Endothelial cell of hepatic sinusoid (primary cell): ENCODE measurements around the gene GNG12.

ENCODE experiments used
- in situ Hi-C: cut with HindIII; loops from 2 replicates; pipeline ENCODE4 v1.10.0; 2017; ENCODE audit warnings: low sequenced_read_pairs

GNG12 gene

DNA sequence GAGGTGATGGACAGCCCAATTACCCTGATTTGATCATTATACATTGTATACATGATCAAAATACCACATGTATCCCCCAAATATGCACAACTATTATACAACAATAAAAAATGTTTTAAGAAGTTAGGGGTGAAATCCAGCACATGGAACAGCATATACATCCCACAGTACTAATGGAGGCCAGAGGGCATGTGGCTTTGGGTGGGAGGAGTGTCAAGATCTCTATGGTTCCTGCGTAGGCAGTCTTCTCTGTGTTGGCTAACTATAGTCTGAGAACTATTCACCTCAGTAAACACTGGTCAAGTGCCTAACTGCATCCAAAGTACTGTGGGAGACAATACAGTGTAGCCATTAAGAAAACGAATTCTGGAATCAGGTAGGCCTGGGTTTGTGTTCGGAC is 74.2 kb downstream of the GNG12 start:
- in situ Hi-C loops = no loop called here

DNA sequence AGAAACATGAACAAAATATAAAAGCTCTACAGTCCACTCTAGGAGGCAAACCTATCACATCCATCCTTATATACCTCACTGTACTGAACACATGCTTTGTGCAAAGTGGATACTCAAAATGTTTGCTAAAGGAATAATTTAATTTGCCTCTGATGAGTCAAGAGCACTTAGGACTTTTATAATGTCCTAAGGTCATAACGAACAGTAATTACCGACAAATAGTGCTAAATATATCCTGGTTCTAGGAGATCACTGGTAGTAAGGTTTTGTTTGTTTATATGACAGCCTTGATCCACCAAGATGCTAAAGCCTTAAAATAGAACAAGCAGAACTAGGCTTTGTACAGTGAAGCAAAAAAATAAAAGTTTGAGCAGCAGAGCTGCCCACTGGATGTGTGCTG is 77.6 kb downstream of the GNG12 start:
- in situ Hi-C loops = no loop called here

DNA sequence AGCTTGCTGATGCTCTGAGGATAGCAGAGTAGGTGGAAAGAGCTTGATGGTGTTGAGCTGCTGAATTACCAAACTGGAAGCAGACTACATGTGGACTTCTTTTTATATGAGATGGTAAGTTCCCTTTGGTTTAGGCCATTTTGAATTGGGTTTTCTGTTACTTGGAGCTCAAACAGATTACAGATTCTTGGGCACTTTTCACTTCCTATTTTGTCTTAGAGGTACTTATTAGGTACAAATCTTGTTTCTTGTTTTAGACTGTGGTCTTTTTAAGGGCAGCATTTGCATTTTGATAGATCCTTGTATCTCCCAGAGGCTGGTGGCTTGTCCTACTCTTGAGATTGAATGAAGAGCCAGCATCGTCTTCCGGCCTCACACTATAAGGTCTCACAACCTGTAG is 78.1 kb downstream of the GNG12 start:
- in situ Hi-C loops = no loop called here

DNA sequence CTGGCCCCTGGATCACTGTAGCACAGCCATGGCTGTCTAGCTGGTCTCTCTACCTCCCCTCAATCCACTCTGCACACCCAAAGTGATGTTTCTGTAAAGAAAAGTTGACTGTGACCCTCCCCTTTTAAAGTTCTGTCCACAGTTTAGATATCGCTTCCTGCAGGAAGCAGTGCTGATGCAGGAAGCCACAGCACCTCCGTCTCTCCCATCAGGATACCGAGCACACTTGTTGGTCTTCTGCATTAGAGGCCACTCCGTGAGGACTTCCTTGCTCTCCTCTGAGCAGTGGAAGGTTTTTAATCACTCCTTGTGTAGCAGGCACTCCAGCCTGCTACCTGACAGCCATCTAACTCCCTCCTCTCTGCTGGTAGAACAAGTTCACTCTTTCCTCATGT is 78.7 kb downstream of the GNG12 start:
- in situ Hi-C loops = no loop called here

DNA sequence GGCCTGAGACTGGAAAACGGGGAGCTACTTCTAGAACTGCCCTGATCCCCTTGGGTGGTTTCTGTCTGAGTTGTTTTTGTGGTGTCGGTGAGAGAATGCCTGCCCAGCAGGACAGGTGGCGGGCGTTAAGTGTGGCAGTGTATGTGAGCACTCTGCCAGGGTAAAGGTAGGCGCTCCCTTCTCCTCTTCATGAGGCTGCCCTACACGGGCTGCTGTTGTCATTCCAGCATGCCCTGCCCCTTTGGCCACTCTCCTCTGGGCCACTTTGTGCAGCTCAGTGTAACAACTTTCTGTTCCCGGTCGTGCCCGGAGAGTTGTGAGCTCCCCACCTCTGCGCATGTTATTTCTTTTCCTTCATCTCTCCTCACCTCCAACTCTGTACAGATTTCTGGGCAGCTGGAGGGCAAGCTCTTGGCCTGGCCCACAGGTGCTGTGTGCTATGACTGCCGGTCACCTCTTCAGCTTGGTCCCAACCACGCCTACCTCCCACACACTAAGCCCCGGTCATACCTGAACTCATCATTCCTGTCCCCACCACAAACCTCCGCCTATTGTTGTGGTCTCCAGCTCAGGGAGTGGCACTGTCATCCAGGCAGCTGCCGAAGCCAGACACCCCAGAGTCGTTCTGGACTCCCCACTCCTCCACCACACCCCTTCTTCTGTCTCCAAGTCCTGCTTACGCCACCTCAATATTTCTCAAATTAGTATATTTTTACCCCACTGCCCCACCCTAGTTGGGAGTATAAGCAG is 79.3 kb downstream of the GNG12 start:
- in situ Hi-C loops = no loop called here

DNA sequence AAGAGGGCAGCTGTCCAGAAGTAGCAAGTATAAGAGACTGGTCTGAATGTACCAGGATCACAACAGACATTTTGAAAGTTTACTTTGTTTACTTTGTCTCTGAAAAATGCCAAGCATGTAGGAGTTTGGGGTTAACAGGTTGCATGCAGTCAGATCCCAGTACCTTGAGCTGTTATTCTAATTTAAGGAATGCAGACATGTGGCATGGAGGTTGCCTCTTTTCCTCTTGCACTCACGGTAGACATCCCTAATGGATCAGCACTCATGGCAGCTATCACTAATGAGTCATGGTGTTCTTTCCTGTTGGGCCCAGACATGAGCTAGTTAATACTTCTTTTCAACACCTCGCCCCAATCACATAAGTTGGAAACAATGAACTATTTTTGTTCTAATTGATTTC is 81.0 kb downstream of the GNG12 start:
- in situ Hi-C loops = no loop called here

DNA sequence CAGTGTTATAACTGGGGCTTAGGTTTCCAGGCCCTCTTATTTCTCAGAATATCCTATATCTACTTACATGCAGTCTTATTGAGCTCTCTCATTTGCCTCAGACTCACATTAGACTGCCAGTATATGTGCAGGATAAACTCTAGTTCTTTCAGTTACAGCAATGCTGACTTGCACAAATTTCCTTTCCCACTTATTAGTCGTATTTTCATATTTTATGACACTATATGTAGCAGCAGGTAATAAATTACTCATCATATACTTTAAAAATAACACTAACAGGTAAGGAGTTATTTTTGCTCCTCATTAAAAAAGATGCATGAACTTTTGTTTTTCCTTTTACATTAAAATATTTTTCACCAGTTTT is 82.6 kb downstream of the GNG12 start:
- in situ Hi-C loops = no loop called here

DNA sequence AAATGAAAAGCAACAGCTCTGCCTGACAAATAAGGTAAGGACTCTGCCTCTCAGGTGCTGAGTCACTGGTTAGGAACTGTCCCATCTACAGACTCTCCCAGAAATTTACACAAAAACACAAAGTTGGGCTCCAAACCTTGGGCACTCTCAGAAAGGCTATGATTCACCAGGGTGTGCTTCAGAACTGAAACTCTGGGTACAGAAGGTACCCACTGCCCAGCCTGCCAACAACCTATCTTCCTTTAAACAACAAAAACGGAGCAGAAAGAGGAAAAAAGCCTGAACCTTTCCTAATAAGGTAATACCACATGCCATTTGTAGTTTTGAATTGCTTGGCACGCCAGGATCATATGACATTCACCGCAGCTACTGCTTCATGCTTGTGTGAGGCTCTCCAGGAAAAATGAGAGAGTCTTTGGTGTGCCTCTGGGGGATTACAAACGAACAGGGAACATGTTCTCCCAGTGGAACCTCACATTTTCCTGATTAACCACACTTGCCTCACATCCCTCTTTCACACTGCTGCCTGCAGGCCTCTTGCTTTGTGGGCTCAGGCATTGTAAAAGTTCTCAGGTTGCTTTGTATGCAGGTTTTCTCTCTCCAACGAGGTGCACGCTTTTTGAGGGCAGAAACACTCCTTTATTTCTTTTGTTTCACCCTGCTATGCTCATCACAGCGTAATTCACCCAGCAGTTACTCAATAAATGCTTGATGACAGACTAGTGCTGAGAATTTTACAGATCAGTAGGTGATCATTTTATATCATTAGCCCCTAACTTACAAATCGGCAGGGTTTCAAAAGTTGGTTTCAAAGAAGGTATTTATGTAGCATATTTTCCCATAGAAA is 83.2 kb downstream of the GNG12 start:
- in situ Hi-C loops = no loop called here

DNA sequence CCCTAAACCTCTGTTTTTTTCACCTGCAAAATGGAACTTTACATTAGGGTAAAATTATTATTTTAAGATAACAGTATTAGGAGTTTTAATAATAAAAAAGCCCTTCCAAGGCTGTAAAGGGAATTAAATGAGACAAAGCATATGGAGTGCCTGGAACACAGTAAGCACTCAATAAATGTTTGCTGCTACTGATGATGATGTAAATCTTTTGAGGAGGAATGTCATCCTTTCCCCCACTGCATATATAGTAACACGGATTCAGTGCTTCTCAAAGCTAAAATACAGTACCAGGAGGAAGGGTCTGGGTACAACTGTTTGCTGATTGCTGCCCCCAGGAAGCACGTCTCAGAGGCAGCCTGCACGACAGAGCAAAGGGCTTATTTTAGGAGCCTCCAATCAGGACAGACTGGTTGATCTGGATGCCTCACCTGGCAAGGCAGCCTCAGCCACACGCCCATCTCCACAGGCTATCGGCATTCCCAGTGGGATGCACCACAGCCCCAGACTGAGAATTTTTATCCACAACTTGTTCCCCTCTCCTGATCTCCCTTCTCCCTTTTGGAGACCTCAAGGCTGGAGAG is 83.9 kb downstream of the GNG12 start:
- in situ Hi-C loops = no loop called here

DNA sequence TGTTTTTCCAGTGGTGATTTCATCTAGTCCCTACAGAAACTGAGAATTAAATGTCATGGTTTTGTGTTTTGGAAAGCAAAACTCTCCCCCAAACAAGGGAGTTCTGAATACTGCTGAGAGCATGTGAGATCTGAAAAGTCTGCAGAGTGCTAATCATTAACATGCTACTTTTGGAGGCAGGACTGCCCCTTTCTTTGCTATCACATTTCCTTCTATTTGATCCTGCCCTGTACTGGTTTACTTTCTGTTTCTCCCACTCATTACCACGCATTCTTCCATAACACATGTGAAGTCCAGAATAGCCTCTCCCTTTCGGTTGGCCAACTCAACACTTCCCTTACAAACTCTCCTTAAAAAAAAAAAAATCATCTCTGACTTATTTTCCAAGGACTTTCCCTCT is 84.6 kb downstream of the GNG12 start:
- in situ Hi-C loops = no loop called here

DNA sequence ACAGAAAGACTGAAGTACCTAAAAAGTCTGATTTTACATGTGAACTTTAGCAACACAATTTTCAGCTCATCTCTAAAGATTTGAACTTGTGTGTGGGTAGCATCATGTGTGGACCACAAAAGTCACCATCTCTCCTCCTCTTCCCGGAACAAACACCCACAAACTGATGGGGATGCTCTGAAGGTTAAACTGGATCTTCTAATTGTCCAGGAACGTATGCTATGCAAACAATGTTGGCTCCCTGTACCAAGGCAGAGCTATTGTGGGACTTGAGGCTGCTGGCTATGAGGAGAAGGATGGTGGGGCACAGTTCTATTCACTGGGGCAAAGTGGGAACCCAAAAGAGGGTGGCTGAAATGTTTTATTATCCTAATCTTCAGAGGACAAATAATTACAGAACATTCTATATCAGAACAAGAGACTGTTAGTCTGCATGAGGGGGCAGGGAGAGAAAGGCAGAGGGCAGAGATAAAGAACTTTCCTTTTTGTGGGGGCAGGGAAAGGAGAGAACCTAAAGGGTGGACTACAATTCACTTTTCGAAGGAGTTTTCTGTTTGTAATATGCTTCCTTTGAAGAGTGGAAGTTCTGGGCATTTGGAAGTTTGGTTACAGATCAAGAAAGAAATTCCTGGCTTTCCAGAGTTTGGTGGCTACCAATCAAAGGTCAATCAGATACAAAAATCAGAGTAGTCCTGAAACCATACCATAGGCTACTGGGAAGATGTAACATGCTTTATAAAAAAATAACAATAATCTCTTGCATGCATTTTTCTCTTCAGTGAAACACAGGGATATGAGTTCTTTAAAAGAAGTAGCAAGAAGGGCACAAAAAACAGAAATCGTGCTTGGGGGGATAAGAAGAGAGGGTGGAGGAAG is 85.4 kb downstream of the GNG12 start:
- in situ Hi-C loops = no loop called here

DNA sequence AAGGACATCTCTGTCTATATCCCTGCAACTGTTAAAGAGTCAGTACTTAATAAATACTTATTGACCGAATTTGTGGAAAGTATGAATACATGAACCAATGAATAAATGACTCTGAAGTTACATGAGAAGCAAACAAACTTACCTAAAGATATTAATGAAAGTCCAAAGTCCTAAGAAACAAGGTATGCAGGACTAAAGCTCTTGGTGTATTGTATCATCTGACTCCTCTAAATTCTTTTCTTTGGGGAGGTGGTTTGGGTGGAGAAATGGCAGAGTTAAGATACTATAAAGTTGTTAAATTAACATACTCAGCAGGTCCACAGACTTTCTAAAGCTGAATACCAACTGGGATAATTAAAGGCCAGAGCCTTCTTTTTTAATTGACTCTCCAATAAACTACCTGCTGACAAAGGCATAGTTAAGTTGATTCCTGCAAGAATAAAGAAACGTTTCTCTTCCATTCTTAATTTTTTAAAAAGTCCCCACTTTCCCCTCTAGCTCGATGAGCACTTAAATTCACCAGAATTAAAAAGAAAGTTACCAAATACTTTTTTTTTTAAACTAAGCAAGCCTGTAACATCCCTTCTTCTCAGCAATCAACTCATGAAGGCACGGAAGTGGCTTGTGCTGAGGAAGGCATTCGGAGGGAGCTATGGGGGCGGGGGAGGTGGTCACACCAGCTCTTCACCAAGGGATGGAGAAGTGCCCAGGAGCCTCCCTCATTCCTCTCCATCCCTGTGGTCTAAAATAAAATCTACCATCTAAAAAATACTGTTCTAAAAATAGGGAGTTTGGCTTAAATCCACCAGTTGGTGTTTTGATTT is 87.2 kb downstream of the GNG12 start:
- in situ Hi-C loops = no loop called here

DNA sequence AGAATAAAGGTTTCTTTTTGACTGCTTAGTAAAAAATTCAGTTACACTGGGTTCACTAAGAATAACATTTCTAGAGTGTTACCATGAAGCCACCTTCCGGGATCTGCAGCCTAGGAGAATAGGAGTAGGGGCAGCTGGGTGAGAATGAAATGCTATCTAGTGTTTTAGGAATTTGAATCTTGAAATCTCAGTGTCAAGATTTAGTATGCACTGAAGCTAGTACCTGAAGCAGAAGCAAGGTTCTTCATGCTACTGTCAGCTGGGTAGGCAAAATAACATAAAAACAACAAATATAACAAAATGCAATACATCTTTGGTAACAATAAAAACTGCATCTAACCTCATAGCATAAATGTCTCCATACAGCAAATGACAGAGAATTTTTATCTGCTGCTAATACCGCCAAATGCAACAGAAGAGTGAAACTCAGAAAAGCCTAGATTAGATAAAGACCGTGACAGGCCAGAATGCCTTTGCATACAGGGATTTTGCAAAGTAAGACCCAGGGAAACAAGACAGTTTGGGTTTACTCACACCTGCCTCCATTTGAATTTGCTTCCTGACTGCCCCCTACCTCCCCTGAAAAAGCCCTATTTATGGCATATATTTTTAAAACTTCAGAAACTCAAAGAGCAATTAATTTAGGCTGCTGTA is 90.1 kb downstream of the GNG12 start:
- in situ Hi-C loops = no loop called here

DNA sequence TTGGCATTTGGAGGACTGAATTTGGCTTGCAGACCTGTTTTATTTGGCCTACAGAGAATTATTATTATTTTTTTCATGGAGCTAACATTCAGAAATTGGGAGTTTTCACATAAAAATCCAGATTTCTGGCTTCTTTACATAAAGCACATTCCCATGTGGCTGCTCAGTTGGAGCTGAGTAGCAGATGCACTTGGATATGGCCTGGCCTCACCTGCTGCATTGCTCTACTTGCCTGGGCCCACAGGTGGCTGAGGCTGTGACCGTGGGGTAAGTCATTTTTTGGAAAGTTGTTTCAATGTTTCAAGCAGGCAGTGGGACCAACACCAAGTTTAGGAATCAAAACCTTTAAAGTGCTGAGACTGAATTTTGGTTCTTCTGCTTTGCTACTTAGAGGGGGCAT is 91.5 kb downstream of the GNG12 start:
- in situ Hi-C loops = no loop called here

DNA sequence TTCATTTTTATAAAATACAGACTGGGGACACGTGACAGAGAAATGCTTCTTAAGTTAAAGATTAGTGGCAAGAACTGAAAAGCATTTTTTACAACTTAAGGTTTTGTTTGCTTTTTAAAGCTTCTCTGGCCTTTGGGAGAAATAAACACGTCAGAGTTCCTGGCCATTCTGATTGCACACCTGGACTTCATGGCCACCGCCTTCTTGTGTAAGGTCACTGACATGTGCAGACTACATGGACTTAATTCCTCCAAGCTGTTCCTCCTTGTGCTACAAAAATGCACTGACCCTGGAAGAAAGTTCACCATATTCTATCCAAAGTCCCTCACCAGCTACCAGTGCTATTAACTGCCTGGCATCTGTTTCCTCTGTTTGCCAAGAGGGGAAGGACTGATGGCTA is 92.1 kb downstream of the GNG12 start:
- in situ Hi-C loops = no loop called here

DNA sequence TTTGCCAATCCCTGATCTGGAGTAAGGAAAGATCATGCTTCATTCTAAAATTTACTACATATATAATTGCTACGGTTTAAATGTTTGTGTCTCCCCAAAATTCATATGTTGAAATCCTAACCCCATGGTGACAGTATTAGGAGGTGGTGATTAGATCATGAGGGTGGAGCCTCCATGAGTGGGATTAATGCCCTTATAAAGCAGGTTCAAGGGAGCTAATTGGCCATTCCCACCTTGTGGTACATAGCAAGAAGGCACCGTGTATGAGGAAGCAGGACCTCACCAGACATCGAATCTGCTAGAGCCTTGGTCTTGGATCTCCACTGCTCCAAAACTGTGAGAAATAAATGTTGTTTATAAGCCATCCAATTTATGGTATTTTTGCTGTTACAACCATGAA is 92.7 kb downstream of the GNG12 start:
- in situ Hi-C loops = no loop called here

DNA sequence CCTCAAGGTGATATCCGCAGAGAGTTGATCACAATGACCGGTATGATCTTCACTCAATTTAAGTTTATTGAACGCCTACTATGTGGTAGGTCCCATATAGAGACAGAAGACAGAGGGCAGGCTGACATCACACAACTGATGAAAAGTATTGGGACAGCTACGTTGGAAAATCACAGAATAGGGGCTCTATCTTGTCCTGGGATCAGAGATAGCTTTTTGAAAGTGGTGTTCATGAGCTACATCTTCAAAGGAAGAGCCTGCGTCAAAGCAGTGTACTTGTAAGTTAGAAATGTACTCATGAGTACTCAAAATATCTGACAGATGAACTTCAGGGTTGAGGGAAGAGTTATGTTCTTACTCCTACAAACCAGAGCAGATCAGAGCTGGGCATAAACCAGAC is 93.9 kb downstream of the GNG12 start:
- in situ Hi-C loops = no loop called here

DNA sequence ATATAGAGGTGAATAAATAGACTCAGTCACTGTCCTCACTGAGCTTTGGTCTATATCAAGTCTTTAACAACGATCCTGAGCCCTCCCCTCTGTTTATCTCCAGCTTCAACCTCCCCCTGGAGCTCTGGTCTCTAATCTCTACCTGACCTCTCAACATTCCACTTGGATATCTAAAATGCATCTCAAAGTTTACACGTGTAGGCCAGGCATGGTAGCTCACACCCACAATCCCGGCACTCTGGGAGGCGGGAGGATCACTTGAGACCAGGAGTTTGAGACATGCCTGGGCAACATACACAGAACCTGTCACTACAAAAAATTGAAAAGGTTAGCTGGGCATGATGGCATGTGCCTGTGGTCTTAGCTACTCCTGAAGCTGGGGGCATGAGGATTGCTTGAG is 94.9 kb downstream of the GNG12 start:
- in situ Hi-C loops = no loop called here

DNA sequence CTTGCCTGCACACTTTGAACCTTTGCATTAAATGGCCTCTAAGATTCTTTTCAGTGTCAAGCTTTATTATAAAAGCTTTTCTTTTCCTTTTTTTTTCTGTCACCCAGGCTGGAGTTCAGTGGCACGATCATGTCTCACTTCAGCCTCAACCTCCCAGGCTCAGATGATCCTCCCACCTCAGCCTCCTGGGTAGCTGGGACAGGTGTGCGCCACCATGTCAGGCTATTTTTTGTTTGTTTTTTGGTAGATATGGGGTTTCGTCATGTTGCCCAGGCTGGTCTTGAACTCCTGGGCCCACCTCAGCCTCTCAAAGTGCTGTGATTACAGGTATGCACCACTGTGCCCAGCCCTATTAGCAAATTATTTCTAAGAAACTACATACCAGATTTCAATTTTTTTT is 95.4 kb downstream of the GNG12 start:
- in situ Hi-C loops = no loop called here

DNA sequence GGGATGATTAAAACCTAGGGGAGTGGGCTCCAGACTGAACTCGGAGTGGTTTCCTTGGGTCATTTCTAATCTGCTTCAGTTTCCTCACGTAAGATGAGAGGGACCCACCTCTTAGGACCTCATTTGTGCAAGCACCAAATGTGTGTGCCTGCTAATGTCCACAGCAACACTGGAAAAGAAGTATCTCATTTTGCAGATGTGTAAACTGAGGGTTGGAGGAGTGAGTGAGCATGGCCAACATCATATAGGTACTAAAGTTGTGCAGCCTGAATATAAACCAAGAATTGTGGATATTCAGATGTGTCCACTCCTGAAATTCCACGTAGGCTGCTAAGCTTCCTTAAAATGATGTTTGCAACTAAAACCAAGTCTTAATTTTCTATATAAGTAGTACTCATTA is 96.5 kb downstream of the GNG12 start:
- in situ Hi-C loops = no loop called here
